PC-9 (cell line): ENCODE data around the gene SYNE1.

Source experiments
- CTCF ChIP-seq: fragments of 200-600 bp; sonication (generic); conservative IDR thresholded peaks from 2 replicates; pipeline ENCODE4 v1.6.1; 2017; ENCODE audit warnings: mixed run types, antibody characterized with exemption, mild to moderate bottlenecking, moderate library complexity
- EZH2 ChIP-seq: fragments of 200-600 bp; sonication (generic); IDR thresholded peaks from 2 replicates; pipeline ENCODE4 v1.8.0; 2017; ENCODE audit warnings: antibody characterized with exemption, low read depth

DNA sequence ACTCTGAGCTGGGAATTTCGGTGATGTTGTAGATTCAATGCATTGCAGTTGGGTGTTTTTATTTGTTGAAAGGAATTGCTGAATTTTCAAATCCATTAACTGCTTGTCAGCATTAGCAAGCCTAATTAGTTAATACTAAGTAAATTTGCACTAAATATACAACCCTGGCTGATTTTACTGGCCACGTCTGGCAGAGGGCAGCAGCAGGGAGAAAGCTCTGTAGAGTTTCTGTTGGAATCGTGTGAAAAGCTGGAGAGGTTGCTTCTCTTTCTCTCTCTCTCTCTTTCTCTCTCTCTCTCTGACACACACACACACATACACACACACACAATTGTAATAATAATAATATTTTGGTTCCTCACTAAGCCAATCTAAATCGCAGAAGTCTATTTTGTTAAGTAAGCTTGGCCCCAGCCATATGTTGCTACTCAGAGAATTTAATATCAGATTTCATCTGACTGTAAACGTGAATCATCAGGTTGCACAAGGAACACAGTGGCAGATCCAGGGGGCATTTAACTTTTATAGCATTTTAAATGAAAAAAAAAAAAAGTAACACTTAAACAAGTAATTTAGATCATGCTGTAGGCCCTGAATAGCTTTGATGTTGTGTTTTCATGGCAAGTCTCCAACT, 540.2 kb downstream of the SYNE1 start:
- 0 out of 2 replicates have a peak, but pooled peaks have one; percentile 14 for TF ChIP-seq CTCF
- no peak for TF ChIP-seq EZH2
